ENCODE results near the gene PCDHB6.
"Not testable (repeated sequence)": the region's sequence is repeated elsewhere in the genome, so short reads cannot be mapped to it uniquely, and the experiment has no call there.

PCDHB6 gene

DNA sequence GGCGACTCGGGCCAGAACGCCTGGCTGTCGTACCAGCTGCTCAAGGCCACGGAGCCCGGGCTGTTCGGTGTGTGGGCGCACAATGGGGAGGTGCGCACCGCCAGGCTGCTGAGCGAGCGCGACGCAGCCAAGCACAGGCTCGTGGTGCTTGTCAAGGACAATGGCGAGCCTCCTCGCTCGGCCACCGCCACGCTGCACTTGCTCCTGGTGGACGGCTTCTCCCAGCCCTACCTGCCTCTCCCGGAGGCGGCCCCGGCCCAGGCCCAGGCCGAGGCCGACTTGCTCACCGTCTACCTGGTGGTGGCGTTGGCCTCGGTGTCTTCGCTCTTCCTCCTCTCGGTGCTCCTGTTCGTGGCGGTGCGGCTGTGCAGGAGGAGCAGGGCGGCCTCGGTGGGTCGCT, 44.5 kb downstream of the PCDHB6 start:
- not testable (repeated sequence) for DNase-seq (ENCODE audit: low read depth in 1 of 2, low spot score in 1 of 2); H3K4me3 ChIP-seq (replicated peaks; ENCODE audit: insufficient read depth, low read length); H3K27ac ChIP-seq (replicated peaks); H3K27me3 ChIP-seq (ENCODE audit: insufficient read depth, poor library complexity, severe bottlenecking)

DNA sequence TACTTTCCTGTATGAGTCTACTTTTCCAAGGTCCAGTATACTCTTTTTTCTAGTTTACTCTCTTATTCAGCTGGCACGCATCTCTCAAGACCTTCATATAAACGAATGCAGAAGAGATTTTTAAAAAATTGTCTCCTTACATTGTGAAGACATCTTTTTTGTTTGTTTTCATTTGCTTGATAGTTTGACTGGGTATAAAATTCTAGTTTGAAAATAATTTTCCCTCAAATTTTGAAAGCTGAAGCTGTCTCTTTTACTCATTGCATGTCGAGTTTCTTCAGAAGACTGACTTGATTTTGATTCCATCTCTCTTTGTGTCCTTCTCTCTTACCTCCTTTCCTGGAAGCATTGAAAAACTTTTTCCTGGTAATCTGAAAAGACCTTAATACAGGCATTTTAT, 46.5 kb downstream of the PCDHB6 start:
- TF ChIP-seq GABPA (IDR thresholded peaks at IDR 0.05; ENCODE audit: low read depth) (no peak), POLR2AphosphoS5 (IDR thresholded peaks at IDR 0.05; ENCODE audit: low read depth) (no peak), SPI1 (IDR thresholded peaks at IDR 0.05; ENCODE audit: borderline replicate concordance, low read depth) (no peak)
- TF ChIP-seq, protein P1, sequence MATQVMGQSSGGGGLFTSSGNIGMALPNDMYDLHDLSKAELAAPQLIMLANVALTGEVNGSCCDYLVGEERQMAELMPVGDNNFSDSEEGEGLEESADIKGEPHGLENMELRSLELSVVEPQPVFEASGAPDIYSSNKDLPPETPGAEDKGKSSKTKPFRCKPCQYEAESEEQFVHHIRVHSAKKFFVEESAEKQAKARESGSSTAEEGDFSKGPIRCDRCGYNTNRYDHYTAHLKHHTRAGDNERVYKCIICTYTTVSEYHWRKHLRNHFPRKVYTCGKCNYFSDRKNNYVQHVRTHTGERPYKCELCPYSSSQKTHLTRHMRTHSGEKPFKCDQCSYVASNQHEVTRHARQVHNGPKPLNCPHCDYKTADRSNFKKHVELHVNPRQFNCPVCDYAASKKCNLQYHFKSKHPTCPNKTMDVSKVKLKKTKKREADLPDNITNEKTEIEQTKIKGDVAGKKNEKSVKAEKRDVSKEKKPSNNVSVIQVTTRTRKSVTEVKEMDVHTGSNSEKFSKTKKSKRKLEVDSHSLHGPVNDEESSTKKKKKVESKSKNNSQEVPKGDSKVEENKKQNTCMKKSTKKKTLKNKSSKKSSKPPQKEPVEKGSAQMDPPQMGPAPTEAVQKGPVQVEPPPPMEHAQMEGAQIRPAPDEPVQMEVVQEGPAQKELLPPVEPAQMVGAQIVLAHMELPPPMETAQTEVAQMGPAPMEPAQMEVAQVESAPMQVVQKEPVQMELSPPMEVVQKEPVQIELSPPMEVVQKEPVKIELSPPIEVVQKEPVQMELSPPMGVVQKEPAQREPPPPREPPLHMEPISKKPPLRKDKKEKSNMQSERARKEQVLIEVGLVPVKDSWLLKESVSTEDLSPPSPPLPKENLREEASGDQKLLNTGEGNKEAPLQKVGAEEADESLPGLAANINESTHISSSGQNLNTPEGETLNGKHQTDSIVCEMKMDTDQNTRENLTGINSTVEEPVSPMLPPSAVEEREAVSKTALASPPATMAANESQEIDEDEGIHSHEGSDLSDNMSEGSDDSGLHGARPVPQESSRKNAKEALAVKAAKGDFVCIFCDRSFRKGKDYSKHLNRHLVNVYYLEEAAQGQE (IDR thresholded peaks at IDR 0.05; ENCODE audit: insufficient replicate concordance, low read depth) = no peak
- TF ChIP-seq, protein P2, sequence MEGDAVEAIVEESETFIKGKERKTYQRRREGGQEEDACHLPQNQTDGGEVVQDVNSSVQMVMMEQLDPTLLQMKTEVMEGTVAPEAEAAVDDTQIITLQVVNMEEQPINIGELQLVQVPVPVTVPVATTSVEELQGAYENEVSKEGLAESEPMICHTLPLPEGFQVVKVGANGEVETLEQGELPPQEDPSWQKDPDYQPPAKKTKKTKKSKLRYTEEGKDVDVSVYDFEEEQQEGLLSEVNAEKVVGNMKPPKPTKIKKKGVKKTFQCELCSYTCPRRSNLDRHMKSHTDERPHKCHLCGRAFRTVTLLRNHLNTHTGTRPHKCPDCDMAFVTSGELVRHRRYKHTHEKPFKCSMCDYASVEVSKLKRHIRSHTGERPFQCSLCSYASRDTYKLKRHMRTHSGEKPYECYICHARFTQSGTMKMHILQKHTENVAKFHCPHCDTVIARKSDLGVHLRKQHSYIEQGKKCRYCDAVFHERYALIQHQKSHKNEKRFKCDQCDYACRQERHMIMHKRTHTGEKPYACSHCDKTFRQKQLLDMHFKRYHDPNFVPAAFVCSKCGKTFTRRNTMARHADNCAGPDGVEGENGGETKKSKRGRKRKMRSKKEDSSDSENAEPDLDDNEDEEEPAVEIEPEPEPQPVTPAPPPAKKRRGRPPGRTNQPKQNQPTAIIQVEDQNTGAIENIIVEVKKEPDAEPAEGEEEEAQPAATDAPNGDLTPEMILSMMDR (IDR thresholded peaks at IDR 0.05; ENCODE audit: insufficient read depth, low read length) = no peak
- no peak overlapping the region for H3K4me3 ChIP-seq (replicated peaks; ENCODE audit: insufficient read depth, low read length)
- H3K27ac ChIP-seq (replicated peaks) = no peak overlapping the region
- no peaks in the 10 kb centered on the region for H3K27me3 ChIP-seq (ENCODE audit: insufficient read depth, poor library complexity, severe bottlenecking)
- DNase-seq (ENCODE audit: low read depth in 1 of 2, low spot score in 1 of 2) = no peak

DNA sequence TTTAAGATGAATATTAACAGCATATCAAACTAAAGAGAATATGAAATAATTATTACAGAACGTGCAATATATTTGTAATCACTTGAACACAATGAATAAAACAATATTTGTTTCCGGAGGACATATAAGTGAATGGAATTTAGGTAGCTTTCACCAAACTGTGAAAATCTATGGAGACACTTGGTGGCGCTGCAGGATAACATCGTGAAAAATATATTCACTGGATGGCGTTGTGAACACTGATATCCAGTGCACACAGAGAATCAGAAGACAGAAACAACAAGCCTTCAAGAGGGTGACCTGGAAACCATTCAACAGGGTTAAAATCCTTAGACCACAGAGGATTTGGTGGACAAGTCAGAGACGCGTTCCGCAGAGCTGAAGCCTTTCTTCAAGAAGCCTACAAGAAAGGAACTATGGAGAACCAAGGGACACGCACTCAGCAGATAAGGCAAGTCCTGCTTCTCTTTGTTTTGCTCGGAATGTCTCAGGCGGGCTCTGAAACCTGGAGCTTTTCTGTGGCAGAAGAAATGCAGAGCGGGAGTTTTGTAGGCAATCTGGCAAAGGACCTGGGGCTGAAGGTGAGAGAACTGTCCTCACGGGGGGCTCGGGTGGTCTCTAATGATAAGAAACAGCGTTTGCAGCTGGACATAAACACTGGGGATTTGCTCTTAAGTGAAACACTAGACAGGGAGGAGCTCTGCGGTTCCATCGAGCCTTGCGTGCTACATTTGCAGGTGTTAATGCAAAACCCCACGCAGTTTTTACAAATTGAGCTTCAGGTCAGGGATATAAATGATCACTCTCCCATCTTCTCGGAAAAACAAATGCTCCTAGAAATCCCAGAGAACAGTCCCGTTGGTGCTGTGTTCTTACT, 49.7 kb downstream of the PCDHB6 start, which contains the start of gene PCDHB11:
Gene PCDHB11 (plus strand): TSS at position 269 of the 877 bp plus-strand sequence. CDS start 148 bp downstream, at position 417.
- no peak for DNase-seq (ENCODE audit: low read depth in 1 of 2, low spot score in 1 of 2)
- Histone ChIP-seq H3K4me3 (replicated peaks; ENCODE audit: insufficient read depth, low read length) (no peak within 1 kb of the TSS), H3K27ac (replicated peaks) (no peak within 1 kb of the TSS), H3K27me3 (ENCODE audit: insufficient read depth, poor library complexity, severe bottlenecking) (no peaks in the 10 kb centered on the region)
- no peak for TF ChIP-seq GABPA (IDR thresholded peaks at IDR 0.05; ENCODE audit: low read depth)
- TF ChIP-seq POLR2AphosphoS5 (IDR thresholded peaks at IDR 0.05; ENCODE audit: low read depth) = no peak
- TF ChIP-seq, protein P2 (IDR thresholded peaks at IDR 0.05; ENCODE audit: insufficient read depth, low read length) = no peak
- TF ChIP-seq, protein P1 (IDR thresholded peaks at IDR 0.05; ENCODE audit: insufficient replicate concordance, low read depth) = no peak
- no peak for TF ChIP-seq SPI1 (IDR thresholded peaks at IDR 0.05; ENCODE audit: borderline replicate concordance, low read depth)

DNA sequence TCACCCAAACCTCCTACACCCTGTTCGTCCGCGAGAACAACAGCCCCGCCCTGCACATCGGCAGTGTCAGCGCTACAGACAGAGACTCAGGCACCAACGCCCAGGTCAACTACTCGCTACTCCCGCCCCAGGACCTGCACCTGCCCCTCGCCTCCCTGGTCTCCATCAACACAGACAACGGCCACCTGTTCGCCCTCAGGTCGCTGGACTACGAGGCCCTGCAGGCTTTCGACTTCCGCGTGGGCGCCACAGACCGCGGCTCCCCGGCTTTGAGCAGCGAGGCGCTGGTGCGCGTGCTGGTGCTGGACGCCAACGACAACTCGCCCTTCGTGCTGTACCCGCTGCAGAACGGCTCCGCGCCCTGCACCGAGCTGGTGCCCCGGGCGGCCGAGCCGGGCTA, 51.3 kb downstream of the PCDHB6 start:
- not testable (repeated sequence) for DNase-seq (ENCODE audit: low read depth in 1 of 2, low spot score in 1 of 2); H3K4me3 ChIP-seq (replicated peaks; ENCODE audit: insufficient read depth, low read length); H3K27ac ChIP-seq (replicated peaks); H3K27me3 ChIP-seq (ENCODE audit: insufficient read depth, poor library complexity, severe bottlenecking)

DNA sequence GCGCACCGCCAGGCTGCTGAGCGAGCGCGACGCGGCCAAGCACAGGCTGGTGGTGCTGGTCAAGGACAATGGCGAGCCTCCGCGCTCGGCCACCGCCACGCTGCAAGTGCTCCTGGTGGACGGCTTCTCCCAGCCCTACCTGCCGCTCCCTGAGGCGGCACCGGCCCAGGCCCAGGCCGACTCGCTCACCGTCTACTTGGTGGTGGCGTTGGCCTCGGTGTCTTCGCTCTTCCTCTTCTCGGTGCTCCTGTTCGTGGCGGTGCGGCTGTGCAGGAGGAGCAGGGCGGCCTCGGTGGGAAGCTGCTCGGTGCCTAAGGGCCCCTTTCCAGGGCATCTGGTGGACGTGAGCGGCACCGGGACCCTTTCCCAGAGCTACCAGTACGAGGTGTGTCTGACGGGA, 51.8 kb downstream of the PCDHB6 start:
- not testable (repeated sequence) for H3K4me3 ChIP-seq (replicated peaks; ENCODE audit: insufficient read depth, low read length); DNase-seq (ENCODE audit: low read depth in 1 of 2, low spot score in 1 of 2); H3K27ac ChIP-seq (replicated peaks); H3K27me3 ChIP-seq (ENCODE audit: insufficient read depth, poor library complexity, severe bottlenecking)
